HS-5 (cell line): Measurements from ENCODE around the gene SLC8A3.

ENCODE experiments used
- DNase-seq: peaks from one replicate; pipeline ENCODE4 v3.0.0-alpha.2; 2012; ENCODE audit warnings: low read depth

The SLC8A3 gene

GRCh38 chr14:70118064-70118463 is 70.7 kb downstream of the SLC8A3 start:
- no peak for DNase-seq

GRCh38 chr14:70116278-70116677 is 72.5 kb downstream of the SLC8A3 start:
- DNase-seq, result no peak

- DNase-seq, result no peak
Observed at GRCh38 chr14:70114621-70115156, 74.1 kb downstream of the SLC8A3 start.

- DNase-seq, result no peak
Observed at GRCh38 chr14:70113211-70113610, 75.5 kb downstream of the SLC8A3 start.

DNA sequence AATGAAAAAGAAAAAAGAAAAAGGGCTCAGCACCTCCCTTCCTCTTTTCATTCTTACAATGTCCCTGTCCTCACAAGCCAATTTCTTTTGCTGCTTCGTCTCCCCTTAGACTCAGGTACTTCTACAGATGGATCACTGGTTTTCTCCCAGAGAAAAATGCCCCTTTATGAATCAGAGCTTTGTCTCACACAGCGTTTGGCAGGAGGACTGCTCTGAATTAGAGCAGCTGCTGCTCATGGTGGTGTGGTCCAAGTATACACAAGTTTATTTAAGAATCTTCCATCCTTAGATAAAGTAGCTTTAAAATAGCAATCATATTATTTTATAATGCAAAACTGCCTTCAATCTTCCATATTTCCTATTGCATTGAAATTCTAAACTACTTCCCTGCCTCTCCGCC is 80.3 kb downstream of the SLC8A3 start:
- no peak for DNase-seq

- DNase-seq, result no peak
Observed at GRCh38 chr14:70107309-70107708, 81.4 kb downstream of the SLC8A3 start.

DNA sequence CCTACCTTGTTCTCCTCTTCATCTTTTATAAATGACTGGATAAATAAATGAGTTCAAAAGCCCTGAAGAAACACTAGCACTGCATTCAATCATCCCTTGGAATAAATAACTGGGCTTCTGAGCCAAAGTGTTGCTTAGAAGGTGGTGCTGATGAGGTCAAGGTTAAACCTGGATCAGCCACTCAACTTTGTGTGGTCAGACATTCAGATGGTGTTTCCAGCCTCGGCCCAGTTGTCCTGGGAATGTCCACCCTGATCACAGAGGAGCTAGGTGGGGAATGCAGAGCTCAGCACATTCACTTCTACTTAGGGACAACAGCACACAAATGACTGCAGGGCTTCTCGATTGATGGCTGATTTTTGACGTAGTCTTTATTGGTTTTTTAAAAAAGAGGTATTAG is 88.7 kb downstream of the SLC8A3 start:
- no peak for DNase-seq

GRCh38 chr14:70098250-70098809 is 90.4 kb downstream of the SLC8A3 start:
- no peak for DNase-seq

DNA sequence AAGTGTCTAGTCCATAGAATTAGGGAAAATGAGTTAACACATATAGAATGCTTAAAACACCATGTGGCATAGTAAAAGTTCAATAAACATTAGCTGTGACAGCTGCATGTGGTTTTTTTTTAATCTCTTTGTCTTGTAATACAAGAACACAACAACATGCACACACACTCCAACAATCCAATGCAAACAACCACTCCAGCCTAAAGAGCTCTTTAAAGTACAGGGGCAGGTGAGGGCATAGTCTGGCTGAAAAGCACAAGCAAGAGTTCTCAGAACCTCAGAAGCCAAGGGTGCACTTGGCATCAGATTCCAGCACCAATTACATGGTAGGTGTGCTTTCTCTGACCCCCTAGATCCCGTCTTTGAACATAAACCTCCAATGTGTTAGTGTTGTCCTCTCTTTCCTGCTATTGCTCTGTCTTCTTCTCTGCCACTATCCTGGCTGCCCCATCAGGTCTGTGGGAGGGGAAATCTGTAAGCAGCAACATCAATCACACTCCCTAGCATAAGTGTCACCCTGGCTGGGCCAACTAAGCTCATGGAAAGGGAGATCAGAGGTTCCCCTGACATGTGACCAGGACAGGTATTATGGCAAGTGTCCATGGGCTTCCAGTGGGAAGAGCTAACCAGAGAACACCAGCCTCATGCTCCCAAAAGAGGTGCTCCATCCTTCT is 91.0 kb downstream of the SLC8A3 start:
- no peak for DNase-seq

DNA sequence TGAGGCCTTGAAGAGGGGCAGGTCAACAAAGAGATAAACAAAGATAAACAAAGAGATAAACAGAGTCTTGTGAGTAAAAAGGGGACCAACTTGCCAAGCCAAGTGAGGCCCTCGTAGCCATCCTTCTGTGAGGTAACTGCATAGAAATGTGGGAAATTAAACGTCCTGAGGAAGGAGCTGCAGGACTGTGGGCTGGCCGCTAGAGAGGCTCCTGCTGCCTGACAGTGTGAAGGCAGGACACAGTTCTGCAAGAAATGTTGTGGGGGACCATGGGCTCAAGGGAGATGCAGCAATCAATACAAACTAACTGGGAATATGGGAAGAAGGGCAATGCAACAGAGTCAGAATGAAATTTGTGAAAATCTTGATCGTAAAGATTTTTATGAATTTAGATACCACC is 91.9 kb downstream of the SLC8A3 start:
- DNase-seq, result no peak

GRCh38 chr14:70094631-70095030 is 94.1 kb downstream of the SLC8A3 start:
- no peak for DNase-seq

GRCh38 chr14:70094106-70094505 is 94.6 kb downstream of the SLC8A3 start:
- DNase-seq, result no peak

DNA sequence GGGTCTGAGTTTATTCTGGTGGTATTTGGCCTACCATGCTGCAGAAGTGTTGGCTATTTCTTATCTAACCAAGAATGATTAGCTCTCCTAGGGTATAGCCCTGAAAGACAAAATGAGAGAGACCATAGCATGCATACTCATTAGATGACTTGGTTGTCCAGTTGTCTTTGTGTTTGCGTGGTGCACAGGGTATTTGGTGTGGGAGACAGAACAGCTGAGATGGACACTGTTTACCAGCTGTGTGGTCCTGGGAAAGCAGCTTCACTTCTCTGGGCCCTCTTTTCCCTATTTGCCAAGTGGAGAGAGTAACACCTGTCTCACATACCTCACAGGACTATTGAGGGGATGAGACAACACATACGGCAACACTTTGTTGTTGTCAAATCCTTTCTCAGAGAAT is 95.6 kb downstream of the SLC8A3 start:
- DNase-seq, result no peak

GRCh38 chr14:70087380-70087697 is 101.4 kb downstream of the SLC8A3 start:
- DNase-seq, result no peak

DNA sequence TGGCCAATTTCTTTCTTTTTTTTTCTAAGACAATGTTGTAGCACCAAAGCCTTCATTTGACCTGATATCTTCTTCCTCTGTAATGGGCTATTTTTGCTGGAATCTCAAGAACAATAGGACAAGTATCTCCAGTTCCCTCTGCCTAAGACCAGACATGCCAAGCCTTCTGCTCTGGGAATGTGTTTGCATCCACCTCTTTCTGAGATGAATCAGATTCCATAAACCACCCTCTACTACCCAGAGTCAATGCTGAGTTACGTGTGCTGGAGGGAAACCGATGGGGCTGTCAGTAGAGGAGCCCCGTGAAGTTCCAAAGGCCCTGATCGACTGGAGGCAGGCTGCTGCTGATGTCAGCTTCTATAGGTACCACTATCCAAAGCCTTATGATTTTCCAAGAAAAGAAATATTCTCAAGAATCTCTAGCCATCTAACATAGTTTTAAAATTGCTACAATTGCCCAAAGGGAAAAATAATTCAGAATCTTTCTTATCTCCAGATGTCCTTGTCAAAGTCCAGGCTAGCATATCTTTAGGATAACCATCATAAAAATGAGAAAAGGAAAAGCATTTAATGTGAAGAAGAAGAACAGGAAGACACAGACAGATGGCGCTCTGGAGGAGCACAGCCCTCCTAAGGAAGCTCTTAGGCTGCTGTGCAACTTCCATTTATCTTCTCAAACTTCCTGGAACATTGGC is 101.9 kb downstream of the SLC8A3 start:
- peak; percentile 2 for DNase-seq

DNA sequence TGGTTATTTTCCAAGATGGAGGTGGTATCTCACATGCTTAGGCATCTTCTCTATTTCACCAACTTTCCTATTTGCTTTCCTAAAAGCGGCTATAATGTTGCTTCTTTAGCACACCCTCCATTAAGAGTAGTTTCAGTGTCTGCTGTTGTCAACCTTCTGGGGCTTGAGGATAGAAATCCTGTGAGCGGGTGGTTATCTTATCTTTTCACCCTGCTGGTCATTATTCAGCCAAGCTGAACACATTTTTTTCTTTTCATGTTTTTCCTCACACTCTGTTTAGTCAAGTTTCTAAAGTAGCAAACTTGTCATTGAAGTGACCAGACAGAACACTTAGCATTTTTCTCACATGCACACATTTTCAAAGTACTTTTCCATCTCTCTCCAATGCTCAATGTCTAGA is 104.5 kb downstream of the SLC8A3 start:
- DNase-seq, result no peak

GRCh38 chr14:70082394-70082793 is 106.4 kb downstream of the SLC8A3 start:
- no peak for DNase-seq

- no peak for DNase-seq
Observed at GRCh38 chr14:70080076-70080475, 108.7 kb downstream of the SLC8A3 start.

GRCh38 chr14:70078329-70078728 is 110.4 kb downstream of the SLC8A3 start:
- DNase-seq, result no peak

GRCh38 chr14:70077720-70078119 is 111.0 kb downstream of the SLC8A3 start:
- DNase-seq, result no peak

DNA sequence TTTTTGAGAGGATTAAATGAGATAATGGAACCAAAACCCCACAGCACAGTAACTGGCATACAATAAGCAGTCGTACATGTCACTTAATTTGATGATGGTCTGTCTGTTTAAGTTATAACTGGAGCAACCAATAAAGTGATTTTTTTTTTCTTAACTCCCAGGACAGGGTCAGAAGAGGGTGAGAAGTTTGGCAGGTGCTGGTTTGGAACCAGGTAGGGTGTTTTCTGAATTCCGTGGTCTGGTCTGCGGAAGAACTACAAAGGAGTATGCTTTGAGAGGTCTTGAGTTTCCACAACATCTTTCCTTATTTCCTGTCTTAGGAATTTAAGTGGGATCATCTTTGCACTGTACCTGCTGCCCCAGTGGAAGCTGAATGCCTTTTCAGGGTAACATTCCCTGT is 111.7 kb downstream of the SLC8A3 start:
- DNase-seq, result no peak

GRCh38 chr14:70073924-70074566 is 114.7 kb downstream of the SLC8A3 start:
- DNase-seq, result peak; percentile 19

GRCh38 chr14:70069186-70069585 is 119.6 kb downstream of the SLC8A3 start:
- DNase-seq, result no peak
